Measurements from ENCODE around the gene PDE7B. TPM values are rescaled to one million over a fixed set of nuclear protein-coding genes. Genes with fewer than 3 reads are reported as not detected.
"Not testable (repeated sequence)": the region's sequence is repeated elsewhere in the genome, so short reads cannot be mapped to it uniquely, and the experiment has no call there.

The PDE7B gene
- total and polyA plus RNA-seq, 10 donors = 0.54 to 4.6 (median 1.5) TPM

DNA sequence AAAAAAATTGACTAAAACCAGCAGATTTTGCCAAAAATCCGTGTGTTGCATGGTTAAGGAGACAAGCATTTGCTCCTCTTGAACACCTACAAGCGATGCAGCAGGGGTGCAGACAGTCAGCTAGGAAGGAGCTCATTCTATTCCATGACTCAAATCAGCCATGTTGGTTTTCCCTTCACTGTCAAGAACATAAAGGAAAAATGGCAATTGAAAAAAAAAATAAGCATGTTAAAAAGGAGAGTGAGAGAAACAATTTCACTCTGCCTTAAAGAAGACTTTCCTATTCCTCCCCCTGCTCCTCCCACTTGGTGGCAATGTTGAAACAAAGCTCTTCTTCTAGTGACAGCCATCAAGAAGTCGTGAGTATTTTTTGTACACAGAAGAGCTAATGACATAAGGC is 283.2 kb downstream of the PDE7B start:
- TF ChIP-seq POLR2AphosphoS5 (IDR thresholded peaks at IDR 0.05) (no peak), POLR2A (IDR thresholded peaks at IDR 0.05) (no peak)
- TF ChIP-seq, protein P1, sequence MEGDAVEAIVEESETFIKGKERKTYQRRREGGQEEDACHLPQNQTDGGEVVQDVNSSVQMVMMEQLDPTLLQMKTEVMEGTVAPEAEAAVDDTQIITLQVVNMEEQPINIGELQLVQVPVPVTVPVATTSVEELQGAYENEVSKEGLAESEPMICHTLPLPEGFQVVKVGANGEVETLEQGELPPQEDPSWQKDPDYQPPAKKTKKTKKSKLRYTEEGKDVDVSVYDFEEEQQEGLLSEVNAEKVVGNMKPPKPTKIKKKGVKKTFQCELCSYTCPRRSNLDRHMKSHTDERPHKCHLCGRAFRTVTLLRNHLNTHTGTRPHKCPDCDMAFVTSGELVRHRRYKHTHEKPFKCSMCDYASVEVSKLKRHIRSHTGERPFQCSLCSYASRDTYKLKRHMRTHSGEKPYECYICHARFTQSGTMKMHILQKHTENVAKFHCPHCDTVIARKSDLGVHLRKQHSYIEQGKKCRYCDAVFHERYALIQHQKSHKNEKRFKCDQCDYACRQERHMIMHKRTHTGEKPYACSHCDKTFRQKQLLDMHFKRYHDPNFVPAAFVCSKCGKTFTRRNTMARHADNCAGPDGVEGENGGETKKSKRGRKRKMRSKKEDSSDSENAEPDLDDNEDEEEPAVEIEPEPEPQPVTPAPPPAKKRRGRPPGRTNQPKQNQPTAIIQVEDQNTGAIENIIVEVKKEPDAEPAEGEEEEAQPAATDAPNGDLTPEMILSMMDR (IDR thresholded peaks at IDR 0.05 in 8 of 11, conservative IDR thresholded peaks at IDR 0.05 in 3 of 11) = no peak

DNA sequence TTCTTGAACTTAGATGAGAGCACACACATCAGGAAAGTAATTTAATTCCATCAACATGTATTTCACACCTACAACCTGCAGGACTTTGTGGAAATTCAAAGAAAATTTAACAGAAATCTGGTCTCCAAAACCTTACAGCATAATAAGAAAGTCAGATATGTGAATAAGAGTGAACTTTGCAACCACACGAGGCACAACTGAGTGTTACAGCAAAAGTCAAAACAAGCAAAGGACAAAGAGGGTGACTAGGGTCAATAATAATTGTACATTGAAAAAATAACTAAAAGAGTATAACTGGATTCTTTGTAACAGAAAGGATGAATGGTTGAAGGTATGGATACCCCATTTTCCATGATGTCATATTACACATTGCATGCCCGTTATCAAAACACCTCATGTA is 284.8 kb downstream of the PDE7B start:
- Histone ChIP-seq H3K4me3 (no peak overlapping the region), H3K27ac (no peak overlapping the region), H3K27me3 (replicated peaks in 1 of 7) (no peaks in the 10 kb centered on the region), H3K4me1 (no peaks in the 10 kb centered on the region), H3K36me3 (no peaks in the 10 kb centered on the region), H3K9me3 (peaks cover 0 to 4% (median 0%) of the 10 kb centered on the region in 8 donors)
- 86 to 94% (median 86%) methylated on average over 2 of the region's 2 CpGs for WGBS, 5 donors
- TF ChIP-seq POLR2AphosphoS5 (IDR thresholded peaks at IDR 0.05) (no peak), POLR2A (IDR thresholded peaks at IDR 0.05) (no peak)
- TF ChIP-seq, protein P1 (IDR thresholded peaks at IDR 0.05 in 8 of 11, conservative IDR thresholded peaks at IDR 0.05 in 3 of 11) = no peak
- DNase-seq = no peak
- intact Hi-C loops (cut with DNase I; ENCODE audit: low total_unique reads) = no loop called here

More for the DNA sequence above, 283.2 kb downstream of the PDE7B start:
- H3K4me1 ChIP-seq = no peaks in the 10 kb centered on the region
- H3K4me3 ChIP-seq = no peak overlapping the region
- H3K9me3 ChIP-seq = peaks cover 0 to 6% (median 0%) of the 10 kb centered on the region in 8 donors
- H3K27ac ChIP-seq = no peak overlapping the region
- WGBS, 5 donors = 69 to 82% (median 76%) methylated on average over 3 of the region's 3 CpGs
- DNase-seq = no peak
- intact Hi-C loops (cut with DNase I; ENCODE audit: low total_unique reads) = no loop called here
- no peaks in the 10 kb centered on the region for H3K27me3 ChIP-seq (replicated peaks in 1 of 7)
- no peaks in the 10 kb centered on the region for H3K36me3 ChIP-seq

DNA sequence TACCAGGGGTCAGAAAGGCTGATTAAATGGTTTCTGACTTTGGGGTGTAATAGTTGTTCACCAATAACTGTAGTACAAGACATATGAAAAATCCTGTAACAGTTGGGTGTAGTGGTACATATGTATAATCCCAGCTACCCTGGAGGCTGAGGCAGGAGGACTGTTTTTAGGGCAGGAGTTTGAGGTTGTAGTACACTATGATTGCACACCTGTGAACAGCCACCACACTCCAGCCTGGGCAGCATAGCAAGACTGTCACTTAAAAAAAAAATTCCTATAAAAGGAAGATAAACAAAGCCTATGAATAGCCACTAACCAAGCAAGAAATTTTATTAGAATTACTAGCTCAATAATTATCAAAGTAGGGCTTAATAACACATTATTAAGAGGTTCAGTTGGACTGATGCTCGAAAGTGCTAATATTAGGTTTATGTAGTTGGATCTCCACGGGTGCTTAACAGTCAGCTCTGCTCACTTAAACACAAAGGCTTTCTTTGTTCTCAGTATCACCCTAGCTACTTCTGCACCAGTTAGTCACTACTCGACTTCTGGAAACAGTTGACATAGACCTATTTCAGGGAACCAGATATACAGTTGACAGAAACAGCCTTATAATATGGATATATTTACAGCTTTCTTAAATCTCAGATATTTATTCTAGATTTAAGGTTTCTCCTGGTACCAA is 285.6 kb downstream of the PDE7B start:
- Histone ChIP-seq H3K27ac (no peak overlapping the region), H3K36me3 (no peaks in the 10 kb centered on the region), H3K4me3 (no peak overlapping the region), H3K9me3 (peaks cover 0 to 4% (median 1%) of the 10 kb centered on the region in 8 donors), H3K27me3 (replicated peaks in 1 of 7) (no peaks in the 10 kb centered on the region), H3K4me1 (no peaks in the 10 kb centered on the region)
- no peak for DNase-seq
- intact Hi-C loops (cut with DNase I; ENCODE audit: low total_unique reads) = no loop called here
- 71 to 92% (median 76%) methylated on average over 3 of the region's 3 CpGs for WGBS, 5 donors
- TF ChIP-seq POLR2AphosphoS5 (IDR thresholded peaks at IDR 0.05) = no peak
- TF ChIP-seq, protein P1 (IDR thresholded peaks at IDR 0.05 in 8 of 11, conservative IDR thresholded peaks at IDR 0.05 in 3 of 11) = no peak
- TF ChIP-seq POLR2A (IDR thresholded peaks at IDR 0.05) = no peak

DNA sequence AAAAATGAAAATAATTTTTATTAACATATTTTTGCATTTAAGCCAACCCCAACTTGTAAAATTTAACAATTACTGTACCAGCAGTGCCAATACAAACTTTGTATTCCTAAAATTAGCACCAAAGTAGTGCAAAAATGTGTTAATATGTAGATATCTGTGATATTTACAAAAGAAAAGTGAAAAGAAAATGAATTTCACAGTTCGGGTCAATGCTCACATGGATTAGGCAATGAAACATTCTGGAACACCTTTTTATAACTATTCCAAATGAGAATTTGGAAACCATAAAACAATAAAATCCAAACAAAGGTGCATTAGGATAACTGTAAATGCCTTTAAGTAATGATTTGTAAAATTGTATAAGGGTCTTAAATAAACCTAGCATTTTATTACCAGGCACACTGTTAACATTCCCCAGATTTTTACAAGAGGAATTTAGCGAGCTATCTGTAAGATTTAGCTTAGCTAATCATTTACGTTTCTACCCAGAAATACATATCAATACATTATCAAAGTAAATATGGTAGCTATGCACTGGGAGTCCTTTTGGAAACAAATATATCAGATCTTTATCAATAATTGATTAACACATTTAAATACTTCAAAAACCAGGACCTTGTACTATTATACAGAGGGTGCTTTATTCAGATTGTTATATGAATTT is 286.4 kb downstream of the PDE7B start:
- intact Hi-C loops (cut with DNase I; ENCODE audit: low total_unique reads) = no loop called here
- Histone ChIP-seq H3K4me3 (no peak overlapping the region), H3K27me3 (replicated peaks in 1 of 7) (no peaks in the 10 kb centered on the region), H3K27ac (no peak overlapping the region), H3K36me3 (no peaks in the 10 kb centered on the region), H3K9me3 (peaks cover 0 to 4% (median 1%) of the 10 kb centered on the region in 8 donors), H3K4me1 (no peaks in the 10 kb centered on the region)
- 91 to 97% (median 95%) methylated on average over 3 of the region's 3 CpGs for WGBS, 5 donors
- no peak for DNase-seq
- TF ChIP-seq, protein P1 (IDR thresholded peaks at IDR 0.05 in 8 of 11, conservative IDR thresholded peaks at IDR 0.05 in 3 of 11) = no peak
- TF ChIP-seq POLR2AphosphoS5 (IDR thresholded peaks at IDR 0.05) (no peak), POLR2A (IDR thresholded peaks at IDR 0.05) (no peak)

DNA sequence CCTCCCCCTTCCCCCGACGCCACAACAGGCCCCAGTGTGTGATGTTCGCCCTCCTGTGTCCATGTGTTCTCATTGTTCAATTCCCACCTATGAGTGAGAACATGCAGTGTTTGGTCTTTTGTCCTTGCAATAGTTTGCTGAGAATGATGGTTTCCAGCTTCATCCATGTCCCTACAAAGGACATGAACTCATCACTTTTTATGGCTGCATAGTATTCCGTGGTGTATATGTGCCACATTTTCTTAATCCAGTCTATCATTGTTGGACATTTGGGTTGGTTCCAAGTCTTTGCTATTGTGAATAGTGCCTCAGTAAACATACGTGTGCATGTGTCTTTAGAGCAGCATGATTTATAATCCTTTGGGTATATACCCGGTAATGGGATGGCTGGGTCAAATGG is 287.6 kb downstream of the PDE7B start:
- 88 to 96% (median 95%) methylated on average over 5 to 6 of the region's 6 CpGs for WGBS, 5 donors
- H3K4me3 ChIP-seq; intact Hi-C loops (cut with DNase I; ENCODE audit: low total_unique reads); H3K4me1 ChIP-seq; DNase-seq; H3K9me3 ChIP-seq; H3K36me3 ChIP-seq; H3K27me3 ChIP-seq (replicated peaks in 1 of 7); H3K27ac ChIP-seq: not testable (repeated sequence)
